Ovary (tissue), 3 donors: Measurements from ENCODE around the gene CHCHD3.

Source experiments
- EP300 ChIP-seq: sonication (generic); formaldehyde crosslinking; IDR thresholded peaks from one replicate; pipeline ENCODE4 v1.6.1; 2017; ENCODE audit warnings: antibody characterized with exemption
- TF ChIP-seq, protein P1 (sequence below), 3 donors: fragments of 450-650 bp in 2 of 3; fragments of 200-600 bp in 1 of 3; IDR thresholded peaks; one replicate each; pipeline versions ENCODE4 v1.5.1 to v1.8.0; 2016 to 2022; ENCODE audit warnings: antibody characterized with exemption in 3 of 3, mild to moderate bottlenecking in 1 of 3
- donor health status: DM: no; HTN: no; CAD: no.

DNA sequence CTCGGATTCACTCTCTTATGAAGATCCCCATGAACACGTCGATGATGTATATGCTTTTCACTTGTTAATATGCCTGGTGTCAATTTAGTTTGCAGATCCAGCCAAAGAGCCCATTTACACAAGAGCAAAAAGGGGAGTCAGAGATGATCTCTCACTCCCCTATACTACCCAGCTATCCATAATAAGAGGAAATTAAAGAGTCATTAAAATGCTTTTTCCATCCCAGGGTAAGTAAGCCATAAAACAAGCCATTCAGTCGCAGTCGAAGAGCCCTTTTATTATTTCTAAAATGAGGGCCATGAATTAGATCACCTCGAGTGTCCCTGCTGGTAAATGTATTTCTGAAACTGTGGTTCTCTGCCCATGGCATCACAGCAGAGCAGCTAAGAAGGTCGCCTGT lies 41.2 kb downstream of the CHCHD3 start:
- TF ChIP-seq, protein P1, sequence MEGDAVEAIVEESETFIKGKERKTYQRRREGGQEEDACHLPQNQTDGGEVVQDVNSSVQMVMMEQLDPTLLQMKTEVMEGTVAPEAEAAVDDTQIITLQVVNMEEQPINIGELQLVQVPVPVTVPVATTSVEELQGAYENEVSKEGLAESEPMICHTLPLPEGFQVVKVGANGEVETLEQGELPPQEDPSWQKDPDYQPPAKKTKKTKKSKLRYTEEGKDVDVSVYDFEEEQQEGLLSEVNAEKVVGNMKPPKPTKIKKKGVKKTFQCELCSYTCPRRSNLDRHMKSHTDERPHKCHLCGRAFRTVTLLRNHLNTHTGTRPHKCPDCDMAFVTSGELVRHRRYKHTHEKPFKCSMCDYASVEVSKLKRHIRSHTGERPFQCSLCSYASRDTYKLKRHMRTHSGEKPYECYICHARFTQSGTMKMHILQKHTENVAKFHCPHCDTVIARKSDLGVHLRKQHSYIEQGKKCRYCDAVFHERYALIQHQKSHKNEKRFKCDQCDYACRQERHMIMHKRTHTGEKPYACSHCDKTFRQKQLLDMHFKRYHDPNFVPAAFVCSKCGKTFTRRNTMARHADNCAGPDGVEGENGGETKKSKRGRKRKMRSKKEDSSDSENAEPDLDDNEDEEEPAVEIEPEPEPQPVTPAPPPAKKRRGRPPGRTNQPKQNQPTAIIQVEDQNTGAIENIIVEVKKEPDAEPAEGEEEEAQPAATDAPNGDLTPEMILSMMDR (IDR thresholded peaks at IDR 0.05) = no peak
- no peak for TF ChIP-seq EP300
